ENCODE results near the gene OST4.

The OST4 gene

GRCh38 chr2:27050996-27051901 lies 20.2 kb downstream of the OST4 start, which contains the start of gene AGBL5:
AGBL5 (plus strand) TSS chr2:27051668; CDS start chr2:27052959, 1,291 bp downstream.
- peak; percentile 84 to 85 for DNase-seq

- peak; percentile 81 to 88 for DNase-seq
Observed at GRCh38 chr2:27050281-27050995, 21.0 kb downstream of the OST4 start.

GRCh38 chr2:27049422-27050280 lies 21.8 kb downstream of the OST4 start:
- DNase-seq, result no peak

GRCh38 chr2:27042985-27043634 lies 28.3 kb downstream of the OST4 start:
- no peak for DNase-seq

- no peak for DNase-seq
Observed at GRCh38 chr2:27042159-27042661, 29.2 kb downstream of the OST4 start.

GRCh38 chr2:27041752-27042151 lies 29.7 kb downstream of the OST4 start:
- no peak for DNase-seq

GRCh38 chr2:27040282-27040681 lies 31.2 kb downstream of the OST4 start:
- DNase-seq, result no peak

GRCh38 chr2:27039871-27040270 lies 31.6 kb downstream of the OST4 start:
- no peak for DNase-seq

GRCh38 chr2:27039426-27039825 lies 32.0 kb downstream of the OST4 start:
- no peak for DNase-seq

GRCh38 chr2:27038631-27039339 lies 32.7 kb downstream of the OST4 start:
- DNase-seq, result no peak

GRCh38 chr2:27038012-27038411 lies 33.4 kb downstream of the OST4 start:
- no peak for DNase-seq

GRCh38 chr2:27033253-27033852 lies 38.1 kb downstream of the OST4 start:
- DNase-seq, result no peak

- DNase-seq, result peak; percentile 62 to 75
Observed at GRCh38 chr2:27032495-27033252, 38.8 kb downstream of the OST4 start, which contains the start of gene TMEM214. TMEM214 (plus strand) TSS chr2:27032965; CDS start chr2:27033016, 51 bp downstream.

- no peak for DNase-seq
Observed at GRCh38 chr2:27029051-27029450, 42.4 kb downstream of the OST4 start.

GRCh38 chr2:27027211-27027651 lies 44.2 kb downstream of the OST4 start:
- no peak for DNase-seq

- no peak for DNase-seq
Observed at GRCh38 chr2:27025861-27026851, 45.3 kb downstream of the OST4 start.

GRCh38 chr2:27025281-27025800 lies 46.1 kb downstream of the OST4 start:
- DNase-seq, result no peak

GRCh38 chr2:27024812-27025211 lies 46.6 kb downstream of the OST4 start:
- DNase-seq, result no peak

- DNase-seq, result no peak
Observed at GRCh38 chr2:27024188-27024587, 47.3 kb downstream of the OST4 start.
